ENCODE results near the gene MORN1. TPM values are rescaled to one million over a fixed set of nuclear protein-coding genes. Genes with fewer than 3 reads are reported as not detected.

Gene MORN1
- total RNA-seq, 2 experiments from 2014 or later: 5.3 to 6.5 TPM

DNA sequence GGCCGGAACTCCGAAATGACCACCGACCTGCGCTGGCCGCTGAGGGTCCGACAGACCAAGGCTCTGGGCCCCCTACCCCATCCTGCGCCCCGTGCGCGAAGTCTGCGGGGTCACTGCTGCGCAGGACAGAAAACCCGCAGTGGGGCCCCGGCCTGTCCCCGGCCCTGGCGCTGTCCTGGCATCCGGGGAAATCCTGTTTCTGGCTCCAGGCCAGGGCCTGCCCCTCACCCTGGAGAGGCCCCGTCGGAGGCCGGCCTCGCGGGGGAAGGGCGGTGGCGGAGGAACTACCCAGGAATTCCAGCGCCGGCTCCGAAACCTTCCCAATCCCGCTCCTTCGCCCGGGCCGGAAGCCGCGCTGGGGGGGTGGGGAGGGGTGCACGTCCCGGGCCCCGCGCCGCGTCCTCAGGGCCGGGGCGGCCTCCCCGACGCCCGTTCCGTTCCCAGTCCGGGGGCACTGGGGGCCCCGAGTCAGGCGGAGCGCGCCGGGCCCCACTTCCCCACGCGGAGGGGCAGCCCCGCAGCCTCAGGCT is 77.0 kb downstream of the MORN1 start:
- Mint-ChIP-seq H3K36me3 (ENCODE audit: low read depth) (peaks cover 8% of the 10 kb centered on the region), H3K4me3 (no peak overlapping the region), H3K27me3 (no peaks in the 10 kb centered on the region), H3K4me1 (ENCODE audit: low read depth) (peaks cover 22% of the 10 kb centered on the region), H3K27ac (no peak overlapping the region), H3K9me3 (no peaks in the 10 kb centered on the region)
- ATAC-seq (ENCODE audit: poor library complexity): peak; percentile 11
- Histone ChIP-seq H3K4me1 (ENCODE audit: insufficient read depth, low read length) (peaks cover 61% of the 10 kb centered on the region), H3K4me3 (ENCODE audit: low read length) (peak overlapping the region; percentile 3), H3K27me3 (ENCODE audit: control insufficient read depth in 1 of 2, insufficient read depth in 2 of 2, low read length in 2 of 2) (no peaks in the 10 kb centered on the region), H3K27ac (ENCODE audit: low read depth in 1 of 2, low read length in 2 of 2) (peak overlapping the region; percentile 53 to 55), H3K36me3 (ENCODE audit: insufficient read depth, low read length) (peaks cover 4% of the 10 kb centered on the region), H3K9me3 (ENCODE audit: control insufficient read depth in 1 of 2, insufficient read depth in 1 of 2, low read length in 2 of 2) (no peaks in the 10 kb centered on the region)
- DNase-seq: peak in 4 of 14 experiments; percentile 32 to 68 (median 48)
- CTCF ChIA-PET: interaction anchor here (1.3 to 1.8 kb wide), 4 partner anchors 13 to 112 kb away, joined by 3 to 8 read pairs (median 4); no protein-coding TSS in a partner anchor
- TF ChIP-seq, protein P1, sequence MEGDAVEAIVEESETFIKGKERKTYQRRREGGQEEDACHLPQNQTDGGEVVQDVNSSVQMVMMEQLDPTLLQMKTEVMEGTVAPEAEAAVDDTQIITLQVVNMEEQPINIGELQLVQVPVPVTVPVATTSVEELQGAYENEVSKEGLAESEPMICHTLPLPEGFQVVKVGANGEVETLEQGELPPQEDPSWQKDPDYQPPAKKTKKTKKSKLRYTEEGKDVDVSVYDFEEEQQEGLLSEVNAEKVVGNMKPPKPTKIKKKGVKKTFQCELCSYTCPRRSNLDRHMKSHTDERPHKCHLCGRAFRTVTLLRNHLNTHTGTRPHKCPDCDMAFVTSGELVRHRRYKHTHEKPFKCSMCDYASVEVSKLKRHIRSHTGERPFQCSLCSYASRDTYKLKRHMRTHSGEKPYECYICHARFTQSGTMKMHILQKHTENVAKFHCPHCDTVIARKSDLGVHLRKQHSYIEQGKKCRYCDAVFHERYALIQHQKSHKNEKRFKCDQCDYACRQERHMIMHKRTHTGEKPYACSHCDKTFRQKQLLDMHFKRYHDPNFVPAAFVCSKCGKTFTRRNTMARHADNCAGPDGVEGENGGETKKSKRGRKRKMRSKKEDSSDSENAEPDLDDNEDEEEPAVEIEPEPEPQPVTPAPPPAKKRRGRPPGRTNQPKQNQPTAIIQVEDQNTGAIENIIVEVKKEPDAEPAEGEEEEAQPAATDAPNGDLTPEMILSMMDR (IDR thresholded peaks at IDR 0.05): no peak
- intact Hi-C loops (cut with DNase I, micrococcal nuclease): loop anchor here (2.0 to 10.0 kb wide), 4 partner anchors 58 to 120 kb away; partner anchors contain the start of gene FAAP20 (in 1 of the 2)
- POLR2A ChIA-PET: interaction anchor here (0.8 to 3.3 kb wide), 7 partner anchors 10 to 119 kb away, joined by 3 to 34 read pairs (median 8); partner anchors contain the start of gene FAAP20

DNA sequence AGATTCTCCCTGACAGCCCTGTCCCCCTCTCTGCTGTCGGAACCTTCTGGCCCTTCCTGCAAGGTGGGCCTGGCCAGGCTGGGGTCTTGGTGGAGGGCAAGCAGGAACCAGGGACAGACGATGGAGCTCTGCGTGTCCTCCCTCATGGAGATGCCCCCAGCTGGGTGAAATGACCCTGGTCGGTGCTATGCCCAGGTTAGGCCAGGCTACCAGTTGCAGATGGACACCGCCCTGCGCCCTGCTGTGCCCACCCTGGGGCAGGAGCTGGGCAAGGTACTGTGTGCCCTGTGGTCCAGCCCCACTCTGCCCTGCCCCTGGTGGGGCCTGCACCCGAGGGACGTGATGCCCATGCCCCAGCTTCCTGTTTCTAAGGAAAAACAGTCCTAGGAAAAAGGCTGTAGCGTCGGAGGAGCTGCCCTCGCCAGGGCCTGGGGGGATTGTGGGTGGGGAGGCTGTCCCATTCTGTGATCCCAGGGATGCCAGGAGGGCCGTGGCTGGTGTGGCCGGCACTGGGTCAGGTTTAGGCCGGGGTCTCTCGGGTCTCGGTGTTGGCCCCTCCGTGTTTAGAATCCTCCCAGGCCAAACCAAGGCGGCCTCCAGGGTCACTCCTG is 77.6 kb downstream of the MORN1 start:
- peaks cover 22% of the 10 kb centered on the region for H3K4me1 Mint-ChIP-seq (ENCODE audit: low read depth)
- peak overlapping the region; percentile 53 to 55 for H3K27ac ChIP-seq (ENCODE audit: low read depth in 1 of 2, low read length in 2 of 2)
- peaks cover 14% of the 10 kb centered on the region for H3K36me3 Mint-ChIP-seq (ENCODE audit: low read depth)
- intact Hi-C loops (cut with DNase I, micrococcal nuclease): loop anchor here (2.0 to 10.0 kb wide), 4 partner anchors 57 to 119 kb away; partner anchors contain the start of gene FAAP20 (in 1 of the 2)
- H3K9me3 ChIP-seq (ENCODE audit: control insufficient read depth in 1 of 2, insufficient read depth in 1 of 2, low read length in 2 of 2): no peaks in the 10 kb centered on the region
- peaks cover 6% of the 10 kb centered on the region for H3K36me3 ChIP-seq (ENCODE audit: insufficient read depth, low read length)
- no peak overlapping the region for H3K4me3 Mint-ChIP-seq
- H3K4me3 ChIP-seq (ENCODE audit: low read length): no peak overlapping the region
- TF ChIP-seq, protein P1 (IDR thresholded peaks at IDR 0.05): no peak
- DNase-seq: peak in 1 of 14 experiments; percentile 55
- no peak for ATAC-seq (ENCODE audit: poor library complexity)
- POLR2A ChIA-PET: interaction anchor here (0.8 to 3.3 kb wide), 7 partner anchors 10 to 119 kb away, joined by 3 to 34 read pairs (median 4); partner anchors contain the start of gene FAAP20
- H3K27me3 ChIP-seq (ENCODE audit: control insufficient read depth in 1 of 2, insufficient read depth in 2 of 2, low read length in 2 of 2): no peaks in the 10 kb centered on the region
- CTCF ChIA-PET: interaction anchor here (1.4 to 1.8 kb wide), 2 partner anchors 12 to 14 kb away, joined by 3 to 5 read pairs; no protein-coding TSS in a partner anchor
- no peaks in the 10 kb centered on the region for H3K9me3 Mint-ChIP-seq
- peaks cover 58% of the 10 kb centered on the region for H3K4me1 ChIP-seq (ENCODE audit: insufficient read depth, low read length)
- peak overlapping the region; percentile 92 for H3K27ac Mint-ChIP-seq
- no peaks in the 10 kb centered on the region for H3K27me3 Mint-ChIP-seq

DNA sequence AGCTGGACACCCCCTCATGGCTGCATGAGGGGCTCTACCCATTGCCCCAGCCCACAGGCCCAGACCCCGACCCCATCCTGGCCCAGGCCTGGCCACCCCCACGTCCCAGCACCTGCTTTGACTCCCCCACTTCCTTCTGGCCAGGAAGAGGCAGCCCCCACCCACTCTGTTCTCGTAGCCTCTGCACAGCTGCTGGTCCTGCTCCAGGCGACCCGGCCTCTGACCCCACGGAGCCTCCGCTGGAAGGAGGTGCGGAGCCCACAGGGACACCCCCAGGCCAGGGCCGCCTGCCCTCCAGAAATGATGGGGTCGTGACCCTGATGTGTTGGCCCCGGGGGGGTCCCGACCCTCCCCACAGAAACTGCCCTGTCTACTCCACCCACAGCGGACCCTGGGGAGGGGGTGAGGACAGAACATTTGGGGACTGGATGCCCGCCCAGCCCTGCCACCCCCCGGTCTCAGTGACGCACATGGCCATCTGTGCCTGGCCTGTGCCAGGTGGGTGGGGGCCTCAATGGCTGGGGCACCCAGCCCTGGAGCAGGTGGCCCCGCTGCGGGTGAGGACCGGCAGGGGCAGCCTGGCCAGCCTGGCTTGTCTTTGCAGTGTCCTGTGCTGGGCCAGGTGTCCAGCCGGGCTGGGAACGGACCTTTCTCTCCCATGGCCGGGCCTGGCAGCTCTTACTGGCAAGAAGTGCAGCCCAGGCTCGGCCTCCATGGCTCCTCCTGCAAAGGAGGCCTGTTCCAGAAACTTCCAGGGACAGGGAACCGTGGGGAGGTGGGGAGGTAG is 78.6 kb downstream of the MORN1 start:
- TF ChIP-seq, protein P1 (IDR thresholded peaks at IDR 0.05): no peak
- ATAC-seq (ENCODE audit: poor library complexity) (no peak), DNase-seq (peak in 2 of 14 experiments; percentile 10 to 55)
- peak overlapping the region; percentile 92 for H3K27ac Mint-ChIP-seq
- intact Hi-C loops (cut with DNase I, micrococcal nuclease): loop anchor here (5.0 to 10.0 kb wide), 2 partner anchors 72 to 80 kb away; no protein-coding TSS in a partner anchor
- Histone ChIP-seq H3K9me3 (ENCODE audit: control insufficient read depth in 1 of 2, insufficient read depth in 1 of 2, low read length in 2 of 2) (no peaks in the 10 kb centered on the region), H3K27ac (ENCODE audit: low read depth in 1 of 2, low read length in 2 of 2) (peak overlapping the region in 1 of 2 donors; percentile 43), H3K4me1 (ENCODE audit: insufficient read depth, low read length) (peaks cover 56% of the 10 kb centered on the region), H3K4me3 (ENCODE audit: low read length) (no peak overlapping the region), H3K27me3 (ENCODE audit: control insufficient read depth in 1 of 2, insufficient read depth in 2 of 2, low read length in 2 of 2) (no peaks in the 10 kb centered on the region), H3K36me3 (ENCODE audit: insufficient read depth, low read length) (peaks cover 16% of the 10 kb centered on the region)
- peaks cover 26% of the 10 kb centered on the region for H3K4me1 Mint-ChIP-seq (ENCODE audit: low read depth)
- ChIA-PET POLR2A (interaction anchor here (0.6 to 3.3 kb wide), 10 partner anchors 12 to 118 kb away, joined by 3 to 34 read pairs (median 7); partner anchors contain the start of gene FAAP20), CTCF (interaction anchor here (1.1 to 1.6 kb wide), 4 partner anchors 13 to 118 kb away, joined by 3 to 6 read pairs (median 4); partner anchors contain the start of gene FAAP20)
- H3K9me3 Mint-ChIP-seq: no peaks in the 10 kb centered on the region
- peak overlapping the region; percentile 63 for H3K4me3 Mint-ChIP-seq
- H3K27me3 Mint-ChIP-seq: no peaks in the 10 kb centered on the region
- peaks cover 25% of the 10 kb centered on the region for H3K36me3 Mint-ChIP-seq (ENCODE audit: low read depth)

All from CD4-positive, alpha-beta T cell (primary cell).